ENCODE results near the gene SLC9A2.

- TF ChIP-seq CTCF (conservative IDR thresholded peaks at IDR 0.05) (no peak), ZFX (IDR thresholded peaks at IDR 0.05) (no peak)
Measured at GRCh38 chr2:102657770-102658169, 38.4 kb downstream of the SLC9A2 start.
